GM12801 (cell line): Measurements from ENCODE around the gene ADGRF1.

ENCODE experiments used
- TF ChIP-seq, protein P1 (sequence below): IDR thresholded peaks from one replicate; pipeline ENCODE4 v1.5.1; 2011; ENCODE audit warnings: control low read depth; ENCODE audit not compliant: insufficient read length; ENCODE audit errors: extremely low read depth

The ADGRF1 gene

DNA sequence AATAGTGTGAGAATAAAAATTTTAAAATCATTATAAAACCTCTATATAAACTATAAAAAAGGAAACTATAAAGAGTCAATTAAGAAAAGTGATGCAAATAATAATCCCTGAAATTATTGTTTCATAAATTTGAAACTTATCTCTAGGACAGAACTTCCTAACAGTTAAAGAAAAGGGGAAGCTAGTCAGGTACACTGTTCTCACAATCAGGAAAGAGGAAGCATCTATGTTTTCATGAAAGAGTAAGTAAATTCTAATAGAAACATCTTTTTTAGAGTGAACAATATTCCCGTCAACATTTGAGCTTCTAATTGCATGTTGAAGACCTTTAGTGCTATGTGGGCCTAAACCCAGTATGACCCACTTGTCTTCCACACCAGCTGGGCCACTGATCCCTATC, 1.2 kb upstream of the ADGRF1 start:
- TF ChIP-seq, protein P1, sequence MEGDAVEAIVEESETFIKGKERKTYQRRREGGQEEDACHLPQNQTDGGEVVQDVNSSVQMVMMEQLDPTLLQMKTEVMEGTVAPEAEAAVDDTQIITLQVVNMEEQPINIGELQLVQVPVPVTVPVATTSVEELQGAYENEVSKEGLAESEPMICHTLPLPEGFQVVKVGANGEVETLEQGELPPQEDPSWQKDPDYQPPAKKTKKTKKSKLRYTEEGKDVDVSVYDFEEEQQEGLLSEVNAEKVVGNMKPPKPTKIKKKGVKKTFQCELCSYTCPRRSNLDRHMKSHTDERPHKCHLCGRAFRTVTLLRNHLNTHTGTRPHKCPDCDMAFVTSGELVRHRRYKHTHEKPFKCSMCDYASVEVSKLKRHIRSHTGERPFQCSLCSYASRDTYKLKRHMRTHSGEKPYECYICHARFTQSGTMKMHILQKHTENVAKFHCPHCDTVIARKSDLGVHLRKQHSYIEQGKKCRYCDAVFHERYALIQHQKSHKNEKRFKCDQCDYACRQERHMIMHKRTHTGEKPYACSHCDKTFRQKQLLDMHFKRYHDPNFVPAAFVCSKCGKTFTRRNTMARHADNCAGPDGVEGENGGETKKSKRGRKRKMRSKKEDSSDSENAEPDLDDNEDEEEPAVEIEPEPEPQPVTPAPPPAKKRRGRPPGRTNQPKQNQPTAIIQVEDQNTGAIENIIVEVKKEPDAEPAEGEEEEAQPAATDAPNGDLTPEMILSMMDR, result no peak

DNA sequence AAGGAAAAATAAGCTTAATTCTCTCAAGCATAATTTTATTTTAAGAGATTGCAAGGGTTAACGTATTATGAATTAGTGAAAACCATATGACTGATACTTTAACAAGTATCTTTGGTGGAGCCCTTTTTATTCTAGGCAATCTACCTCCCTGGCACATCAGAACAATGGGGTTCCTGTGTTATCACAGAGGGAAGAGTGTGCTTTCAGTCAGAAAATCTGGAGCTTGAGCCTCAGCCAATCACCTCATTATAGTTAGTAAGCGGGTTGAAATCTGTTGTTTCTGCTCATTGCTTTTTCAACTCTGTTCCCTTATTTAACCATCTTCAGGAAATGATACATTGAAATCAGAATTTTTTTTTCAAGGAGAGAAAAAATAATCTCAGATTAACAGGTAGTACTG, 391 bp downstream of the ADGRF1 start:
- TF ChIP-seq, protein P1, result no peak

DNA sequence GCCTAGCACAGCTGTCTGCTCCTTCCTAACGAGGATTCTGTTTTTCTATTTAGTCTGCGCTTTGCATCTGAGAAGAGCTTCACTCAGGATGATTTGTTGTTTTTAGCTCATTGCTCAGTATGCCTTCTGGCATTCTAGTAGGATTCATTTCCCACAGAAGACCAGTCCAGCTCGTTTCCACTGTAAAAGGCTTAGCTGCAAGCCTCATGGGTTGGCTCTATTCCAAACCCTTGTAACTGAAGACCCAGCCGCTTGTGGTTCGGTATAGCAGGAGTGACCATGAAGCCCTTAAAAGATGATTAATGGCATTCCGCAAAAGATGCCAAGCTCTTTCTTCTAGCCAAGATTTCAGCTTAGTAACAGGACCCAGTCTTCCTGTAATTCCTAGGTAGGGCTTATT, 7.2 kb downstream of the ADGRF1 start:
- TF ChIP-seq, protein P1, result no peak

DNA sequence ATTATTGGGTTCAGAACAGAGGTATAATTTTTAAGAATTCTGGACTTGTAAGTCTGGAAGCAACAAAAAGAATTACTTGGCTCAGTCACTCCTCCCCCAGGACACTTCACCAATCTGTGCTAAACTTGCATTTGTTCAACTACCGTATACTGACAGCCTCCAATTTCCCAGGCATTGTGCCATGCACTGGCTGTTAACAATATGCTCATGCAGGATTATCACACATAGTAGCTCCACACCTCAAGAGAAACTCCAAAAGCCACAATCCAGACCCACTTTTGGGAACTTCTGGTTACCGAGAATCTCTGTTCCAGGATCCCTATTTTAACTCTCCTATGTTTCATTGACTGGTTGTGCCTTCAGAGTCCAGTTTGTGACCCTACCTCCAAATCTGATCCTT, 7.7 kb downstream of the ADGRF1 start:
- TF ChIP-seq, protein P1, result no peak

DNA sequence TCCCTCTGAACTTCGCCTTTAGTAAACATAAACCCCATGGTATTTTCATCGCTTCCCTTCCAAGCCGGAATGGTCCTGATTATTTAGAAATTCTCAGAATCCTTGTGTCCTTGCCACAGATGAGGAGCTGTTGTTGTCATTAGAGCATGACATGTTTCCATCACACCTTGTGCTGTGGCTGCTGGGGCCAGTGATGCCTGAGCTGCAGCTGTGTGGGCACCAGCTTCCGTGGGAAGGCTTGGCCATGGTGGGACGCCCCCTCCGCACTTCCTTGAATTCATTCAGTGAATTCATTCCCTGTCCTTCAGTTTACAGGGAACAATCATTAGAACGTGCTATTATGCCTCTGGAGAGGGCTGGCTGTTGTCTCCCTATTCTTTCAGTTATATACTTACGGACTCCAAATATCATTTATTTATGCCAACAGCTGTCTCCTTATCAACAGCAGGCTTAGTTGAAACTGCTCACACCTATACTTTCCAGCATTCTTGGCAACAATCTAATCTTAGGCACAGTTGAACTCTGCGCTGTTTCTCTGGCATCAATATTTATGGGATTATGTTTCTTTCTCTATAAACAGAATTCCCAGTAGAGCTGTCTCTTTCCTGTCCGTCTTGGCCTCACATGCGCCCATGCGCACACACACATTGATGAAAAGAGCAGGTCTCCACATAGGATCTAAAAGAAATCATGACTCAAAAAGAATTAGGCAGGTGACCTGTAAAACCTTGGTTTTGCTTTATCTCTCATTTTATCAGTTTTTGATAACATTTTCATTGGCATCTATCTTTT, 9.0 kb downstream of the ADGRF1 start:
- TF ChIP-seq, protein P1, result no peak

DNA sequence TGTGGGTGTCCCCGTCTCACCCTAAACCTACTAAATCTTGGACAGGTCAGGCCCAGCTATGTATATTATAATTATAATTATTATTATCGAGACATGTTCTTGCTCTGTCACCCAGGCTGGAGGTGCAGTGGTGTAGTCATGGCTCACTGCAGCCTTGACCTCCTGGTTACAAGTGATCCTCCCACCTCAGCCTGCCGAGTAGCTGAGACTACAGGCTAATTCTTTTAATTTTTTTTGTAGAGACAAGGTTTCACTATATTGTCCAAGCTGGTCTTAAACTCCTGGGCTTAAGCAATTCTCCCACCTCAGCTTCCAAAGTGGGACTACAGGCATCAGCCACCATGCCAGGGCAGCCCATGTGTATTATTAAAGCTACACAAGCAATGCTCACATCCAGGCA, 10.5 kb downstream of the ADGRF1 start:
- TF ChIP-seq, protein P1, result no peak

DNA sequence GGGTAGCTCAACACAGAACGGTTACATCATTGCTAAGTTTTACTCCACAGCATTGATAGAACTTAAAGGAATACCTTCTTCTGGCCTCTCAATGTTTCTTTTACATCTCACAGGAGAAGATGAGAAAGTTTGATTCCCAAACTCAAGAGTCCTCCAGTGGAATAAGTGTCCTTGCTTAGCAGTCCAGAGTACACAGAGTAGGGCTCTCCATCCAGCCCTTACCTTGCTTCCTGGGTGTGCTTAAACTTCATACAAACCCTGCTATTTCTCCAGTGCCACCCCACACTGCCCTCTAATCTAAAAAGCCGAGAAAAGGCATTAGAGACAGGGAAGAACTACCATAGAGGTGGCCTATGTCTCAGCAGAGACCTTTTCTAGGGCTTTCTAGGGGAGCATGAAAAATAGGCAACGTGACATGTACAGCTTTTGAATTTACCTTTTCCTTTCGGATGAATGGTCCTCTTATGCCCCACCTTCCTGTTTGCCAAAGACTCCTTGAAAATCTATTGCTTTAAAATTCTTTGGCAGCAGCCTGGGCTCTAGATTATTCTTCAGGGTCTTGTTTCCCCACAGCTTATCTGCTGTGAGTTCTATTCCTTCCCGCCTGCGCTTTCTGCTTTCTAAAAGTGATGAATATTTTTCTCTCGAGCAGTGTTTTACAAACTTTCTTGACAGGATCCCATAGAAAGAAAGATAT, 12.1 kb downstream of the ADGRF1 start:
- TF ChIP-seq, protein P1, result no peak
